ENCODE measurements around the gene RC3H2. TPM values are rescaled to one million over a fixed set of nuclear protein-coding genes. Genes with fewer than 3 reads are reported as not detected.

The RC3H2 gene
- 10 to 100 TPM; 56.4 to 60.1 TPM for total RNA-seq
- polyA plus RNA-seq (2013, experiment 1 of 2): 31.2 TPM
- 34.2 TPM for polyA plus RNA-seq (2013, experiment 2 of 2)
- long read RNA-seq, experiment 1, partial matches to known transcripts: 3 of 16 reads
- long read RNA-seq, experiment 1, other reads (novel, unspliced or antisense): 8 of 16 reads
- long read RNA-seq, experiment 2, transcript RC3H2-205 (18 exons, 3,623 nt): major isoform, 5 of 30 reads
- long read RNA-seq, experiment 2, partial matches to known transcripts: 4 of 30 reads
- long read RNA-seq, experiment 2, other reads (novel, unspliced or antisense): 18 of 30 reads
- long read RNA-seq, experiment 3, full-length matches to known transcripts: 29 of 52 reads
- long read RNA-seq, experiment 3, partial matches to known transcripts: 13 of 52 reads
- long read RNA-seq, experiment 3, other reads (novel, unspliced or antisense): 10 of 52 reads
- long read RNA-seq, experiment 4, partial matches to known transcripts: 2 of 3 reads
- long read RNA-seq, experiment 4, other reads (novel, unspliced or antisense): 1 of 3 reads

DNA sequence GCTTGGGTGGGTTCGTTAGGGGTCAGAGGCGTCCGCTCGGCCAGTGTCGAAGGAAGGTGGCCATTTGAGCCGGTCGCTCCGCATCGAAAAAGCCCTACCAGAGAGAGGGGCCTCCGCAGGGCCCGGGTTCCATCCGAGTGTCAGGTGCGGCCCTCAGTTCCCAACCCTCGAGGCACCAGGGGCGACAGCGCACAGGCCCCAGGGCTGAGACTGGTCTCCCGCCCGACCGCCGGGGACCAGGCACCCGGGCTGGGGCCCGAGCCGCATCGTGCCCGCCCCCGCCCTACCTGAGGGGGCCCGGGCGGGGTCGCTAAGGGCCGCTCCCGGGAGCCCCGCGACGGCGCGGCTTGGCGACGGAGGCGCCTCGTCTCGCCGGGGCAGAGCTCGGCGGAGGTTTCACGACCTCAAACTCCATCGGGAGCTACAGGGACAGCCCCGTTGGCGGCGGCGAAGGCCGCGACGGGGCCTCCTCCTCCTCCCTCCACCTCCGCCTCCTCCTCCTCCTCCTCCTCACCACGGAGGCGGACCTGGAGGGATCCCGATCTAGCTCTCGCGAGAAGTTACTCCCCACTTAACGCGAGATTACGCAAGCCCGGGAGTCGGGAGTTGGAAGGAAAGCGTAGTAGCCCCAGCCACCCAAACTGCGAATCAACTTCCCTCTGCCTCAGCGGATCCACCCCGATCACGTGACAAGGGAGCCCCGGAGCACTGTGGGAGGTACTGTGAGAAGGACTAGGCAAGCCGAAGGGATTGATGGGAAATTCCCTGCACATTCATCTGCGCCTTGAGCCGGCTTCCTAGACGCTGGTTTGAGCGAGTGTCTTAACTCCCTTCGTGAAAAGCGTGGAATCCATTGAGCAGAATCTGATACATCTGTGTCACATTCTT, at the start of gene RC3H2:
TSS of gene RC3H2 (minus strand) at position 537 of the 888 bp plus-strand sequence. CDS start 7,850 bp downstream, outside the sequence.
- Mint-ChIP-seq H3K36me3 (ENCODE audit: low read depth) (peaks cover 10% of the 10 kb centered on the region), H3K4me3 (peak within 1 kb of the TSS; percentile 88), H3K27me3 (ENCODE audit: insufficient read depth) (no peaks in the 10 kb centered on the region), H3K9me3 (no peaks in the 10 kb centered on the region), H3K27ac (peak within 1 kb of the TSS; percentile 96), H3K4me1 (peaks cover 10% of the 10 kb centered on the region)
- Histone ChIP-seq H3K9ac (ENCODE audit: extremely low read depth, low read length, poor library complexity, severe bottlenecking) (peak within 1 kb of the TSS; percentile 91), H3K27ac (ENCODE audit: low read depth, low read length) (peak within 1 kb of the TSS; percentile 84), H3K27me3 (ENCODE audit: control insufficient read depth, insufficient read depth, low read length, poor library complexity, severe bottlenecking) (no peaks in the 10 kb centered on the region), H3K36me3 (ENCODE audit: control insufficient read depth, insufficient read depth, low read length) (peaks cover 12% of the 10 kb centered on the region), H3K4me1 (ENCODE audit: control insufficient read depth, insufficient read depth, low read length) (no peaks in the 10 kb centered on the region), H3K4me3 (ENCODE audit: low read length) (peak within 1 kb of the TSS; percentile 89), H3K9me3 (ENCODE audit: control insufficient read depth, low read length) (no peaks in the 10 kb centered on the region)
- 1% methylated on average over 27 to 77 of the region's 77 CpGs for WGBS, 2 experiments (ENCODE audit: insufficient coverage in 1 of 2, insufficient read length in 1 of 2)
- TF ChIP-seq, protein P1, sequence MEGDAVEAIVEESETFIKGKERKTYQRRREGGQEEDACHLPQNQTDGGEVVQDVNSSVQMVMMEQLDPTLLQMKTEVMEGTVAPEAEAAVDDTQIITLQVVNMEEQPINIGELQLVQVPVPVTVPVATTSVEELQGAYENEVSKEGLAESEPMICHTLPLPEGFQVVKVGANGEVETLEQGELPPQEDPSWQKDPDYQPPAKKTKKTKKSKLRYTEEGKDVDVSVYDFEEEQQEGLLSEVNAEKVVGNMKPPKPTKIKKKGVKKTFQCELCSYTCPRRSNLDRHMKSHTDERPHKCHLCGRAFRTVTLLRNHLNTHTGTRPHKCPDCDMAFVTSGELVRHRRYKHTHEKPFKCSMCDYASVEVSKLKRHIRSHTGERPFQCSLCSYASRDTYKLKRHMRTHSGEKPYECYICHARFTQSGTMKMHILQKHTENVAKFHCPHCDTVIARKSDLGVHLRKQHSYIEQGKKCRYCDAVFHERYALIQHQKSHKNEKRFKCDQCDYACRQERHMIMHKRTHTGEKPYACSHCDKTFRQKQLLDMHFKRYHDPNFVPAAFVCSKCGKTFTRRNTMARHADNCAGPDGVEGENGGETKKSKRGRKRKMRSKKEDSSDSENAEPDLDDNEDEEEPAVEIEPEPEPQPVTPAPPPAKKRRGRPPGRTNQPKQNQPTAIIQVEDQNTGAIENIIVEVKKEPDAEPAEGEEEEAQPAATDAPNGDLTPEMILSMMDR (conservative IDR thresholded peaks at IDR 0.05): no peak
- DNase-seq: peak; percentile 99

DNA sequence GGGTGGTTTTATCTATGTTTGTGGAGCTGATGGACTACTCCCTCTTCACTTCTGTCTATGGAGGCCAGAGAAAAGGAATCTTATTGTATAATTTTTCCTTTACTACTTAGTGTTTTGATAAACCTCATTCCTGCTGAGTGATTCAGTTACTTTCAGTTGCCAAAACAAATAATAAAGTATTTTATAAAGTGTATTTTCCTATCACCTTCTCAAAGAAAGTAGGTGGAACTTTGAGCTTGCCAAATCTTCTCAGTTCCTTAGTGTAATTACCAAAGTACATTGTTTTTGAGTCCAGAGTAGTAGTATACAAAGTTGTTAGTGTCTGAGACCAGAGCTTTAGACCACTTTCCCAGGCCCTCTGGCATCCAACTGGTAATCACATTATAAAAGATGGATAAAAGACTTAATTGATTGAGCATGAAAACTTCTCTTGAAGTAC, 49.1 kb upstream of the RC3H2 start:
- Mint-ChIP-seq H3K4me3 (no peak overlapping the region), H3K27ac (no peak overlapping the region), H3K27me3 (ENCODE audit: insufficient read depth) (no peaks in the 10 kb centered on the region), H3K36me3 (ENCODE audit: low read depth) (peaks cover 5% of the 10 kb centered on the region), H3K9me3 (no peaks in the 10 kb centered on the region), H3K4me1 (peaks cover 15% of the 10 kb centered on the region)
- DNase-seq: no peak
- TF ChIP-seq, protein P1 (conservative IDR thresholded peaks at IDR 0.05): no peak
- Histone ChIP-seq H3K9ac (ENCODE audit: extremely low read depth, low read length, poor library complexity, severe bottlenecking) (no peak overlapping the region), H3K9me3 (ENCODE audit: control insufficient read depth, low read length) (no peaks in the 10 kb centered on the region), H3K4me3 (ENCODE audit: low read length) (no peak overlapping the region), H3K36me3 (ENCODE audit: control insufficient read depth, insufficient read depth, low read length) (peaks cover 9% of the 10 kb centered on the region), H3K27me3 (ENCODE audit: control insufficient read depth, insufficient read depth, low read length, poor library complexity, severe bottlenecking) (no peaks in the 10 kb centered on the region), H3K4me1 (ENCODE audit: control insufficient read depth, insufficient read depth, low read length) (no peaks in the 10 kb centered on the region), H3K27ac (ENCODE audit: low read depth, low read length) (no peak overlapping the region)

- WGBS, 2 experiments (ENCODE audit: insufficient coverage in 1 of 2, insufficient read length in 1 of 2): 95% methylated on average over 1 of the region's 1 CpG; no CpG with 5 or more reads in 1 of the 2 experiments
Observed at GRCh38 chr9:122951056-122951455, 45.9 kb upstream of the RC3H2 start.

More at GRCh38 chr9:122951056-122951455, 45.9 kb upstream of the RC3H2 start:
- Histone ChIP-seq H3K27ac (ENCODE audit: low read depth, low read length) (no peak overlapping the region), H3K9ac (ENCODE audit: extremely low read depth, low read length, poor library complexity, severe bottlenecking) (no peak overlapping the region), H3K36me3 (ENCODE audit: control insufficient read depth, insufficient read depth, low read length) (no peaks in the 10 kb centered on the region), H3K27me3 (ENCODE audit: control insufficient read depth, insufficient read depth, low read length, poor library complexity, severe bottlenecking) (no peaks in the 10 kb centered on the region), H3K4me1 (ENCODE audit: control insufficient read depth, insufficient read depth, low read length) (no peaks in the 10 kb centered on the region), H3K9me3 (ENCODE audit: control insufficient read depth, low read length) (no peaks in the 10 kb centered on the region), H3K4me3 (ENCODE audit: low read length) (no peak overlapping the region)
- Mint-ChIP-seq H3K36me3 (ENCODE audit: low read depth) (peaks cover 2% of the 10 kb centered on the region), H3K27ac (peak overlapping the region; percentile 18), H3K4me3 (no peak overlapping the region), H3K27me3 (ENCODE audit: insufficient read depth) (no peaks in the 10 kb centered on the region), H3K4me1 (peaks cover 19% of the 10 kb centered on the region), H3K9me3 (no peaks in the 10 kb centered on the region)
- DNase-seq: no peak
- TF ChIP-seq, protein P1 (conservative IDR thresholded peaks at IDR 0.05): no peak

Data from endodermal cell (in vitro differentiated cells).